ENCODE data around the gene GALNT9.
"Not testable (repeated sequence)": the region's sequence is repeated elsewhere in the genome, so short reads cannot be mapped to it uniquely, and the experiment has no call there.

Gene GALNT9

DNA sequence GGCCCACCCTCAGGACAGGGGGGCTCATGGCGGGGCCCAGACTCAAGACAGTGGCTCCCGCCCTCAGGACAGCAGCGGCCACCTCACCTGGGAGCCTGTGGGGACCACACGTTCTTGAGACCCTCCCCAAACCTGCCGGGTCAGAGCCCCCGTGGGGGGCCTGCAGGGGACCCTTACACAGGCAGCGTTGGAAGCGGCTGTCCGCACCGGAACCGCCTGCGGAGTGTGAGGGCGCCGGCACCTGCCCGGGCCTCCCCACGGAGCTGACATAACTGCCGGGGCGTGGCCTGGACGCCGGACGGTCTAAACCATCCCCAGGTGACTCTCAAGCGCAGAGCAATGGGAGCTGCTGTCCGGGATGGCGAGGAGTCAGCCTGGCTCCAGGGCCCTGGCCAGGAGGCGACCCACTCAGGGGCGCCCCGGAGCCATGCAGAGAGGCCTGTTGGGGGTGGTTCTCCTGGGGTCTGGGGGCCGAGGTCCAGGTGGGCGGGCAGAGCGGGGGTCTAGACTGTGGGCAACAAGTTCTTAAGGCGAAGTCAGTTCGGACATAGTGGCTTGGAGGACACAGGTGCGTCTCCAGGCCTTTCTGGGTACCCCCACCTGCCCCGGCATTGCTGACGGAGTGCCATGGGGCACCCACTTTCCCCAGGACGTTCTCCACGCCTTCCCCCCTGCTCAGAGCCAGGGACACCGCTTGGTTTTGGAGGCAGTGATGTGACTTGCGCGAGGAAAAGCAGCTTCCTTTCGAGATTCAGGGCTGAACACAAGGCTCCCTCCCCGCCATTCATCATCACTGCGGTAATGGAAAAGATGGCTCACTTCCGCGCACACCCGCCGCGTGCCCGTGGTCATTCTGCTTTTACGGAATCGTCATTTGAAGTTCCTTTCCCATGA, 23.2 kb downstream of the GALNT9 start:
- Histone ChIP-seq H3K4me3 (ENCODE audit: low read length) (no peak overlapping the region), H3K27me3 (ENCODE audit: insufficient read depth, low read length) (peaks cover 8% of the 10 kb centered on the region)

DNA sequence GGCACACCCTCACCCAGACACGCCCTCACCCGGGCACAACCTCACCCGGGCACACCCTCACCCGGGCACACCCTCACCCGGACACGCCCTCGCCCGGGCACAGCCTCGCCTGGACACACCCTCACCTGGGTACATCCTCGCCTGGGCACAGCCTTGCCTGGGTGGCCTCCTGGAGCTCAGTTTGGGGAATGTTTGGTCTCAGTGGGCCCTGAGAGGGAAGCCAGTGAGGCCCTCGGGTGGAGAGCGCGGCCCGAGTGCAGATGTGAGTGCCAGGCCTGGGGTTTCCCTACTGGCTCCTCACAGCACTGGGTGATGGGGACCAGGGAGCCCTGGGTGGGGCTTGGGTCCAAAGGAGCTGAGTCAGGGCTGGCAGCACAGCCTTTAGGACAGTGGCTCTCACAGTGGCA, 23.8 kb downstream of the GALNT9 start:
- no peaks in the 10 kb centered on the region for H3K4me1 ChIP-seq (ENCODE audit: insufficient read depth, low read length)
- H3K9me3 ChIP-seq (ENCODE audit: low read length) = no peaks in the 10 kb centered on the region
- H3K27me3 ChIP-seq (ENCODE audit: insufficient read depth, low read length) = peaks cover 12% of the 10 kb centered on the region
- H3K36me3 ChIP-seq (ENCODE audit: insufficient read depth, low read length) = no peaks in the 10 kb centered on the region
- H2AFZ ChIP-seq (ENCODE audit: low read depth, low read length) = no peak overlapping the region
- H3K4me3 ChIP-seq (ENCODE audit: low read length) = no peak overlapping the region

More for the DNA sequence above, 23.2 kb downstream of the GALNT9 start:
- Histone ChIP-seq H3K36me3 (ENCODE audit: insufficient read depth, low read length) (no peaks in the 10 kb centered on the region), H3K9me3 (ENCODE audit: low read length) (peaks cover 1% of the 10 kb centered on the region), H3K4me1 (ENCODE audit: insufficient read depth, low read length) (no peaks in the 10 kb centered on the region), H2AFZ (ENCODE audit: low read depth, low read length) (no peak overlapping the region)

- not testable (repeated sequence) for H3K9me3 ChIP-seq (ENCODE audit: low read length); H2AFZ ChIP-seq (ENCODE audit: low read depth, low read length); H3K4me1 ChIP-seq (ENCODE audit: insufficient read depth, low read length); H3K36me3 ChIP-seq (ENCODE audit: insufficient read depth, low read length); H3K4me3 ChIP-seq (ENCODE audit: low read length)
- H3K27me3 ChIP-seq (ENCODE audit: insufficient read depth, low read length) = peaks cover 12% of the 10 kb centered on the region
Observed at GRCh38 chr12:132304866-132305265, 24.5 kb downstream of the GALNT9 start.

- not testable (repeated sequence) for H3K4me3 ChIP-seq (ENCODE audit: low read length); H3K9me3 ChIP-seq (ENCODE audit: low read length); H3K4me1 ChIP-seq (ENCODE audit: insufficient read depth, low read length); H3K27me3 ChIP-seq (ENCODE audit: insufficient read depth, low read length); H2AFZ ChIP-seq (ENCODE audit: low read depth, low read length); H3K36me3 ChIP-seq (ENCODE audit: insufficient read depth, low read length)
Observed at GRCh38 chr12:132303853-132304373, 25.5 kb downstream of the GALNT9 start.

- no peaks in the 10 kb centered on the region for H3K4me1 ChIP-seq (ENCODE audit: insufficient read depth, low read length)
- H2AFZ ChIP-seq (ENCODE audit: low read depth, low read length) = no peak overlapping the region
- no peak overlapping the region for H3K4me3 ChIP-seq (ENCODE audit: low read length)
- no peaks in the 10 kb centered on the region for H3K9me3 ChIP-seq (ENCODE audit: low read length)
- peaks cover 9% of the 10 kb centered on the region for H3K27me3 ChIP-seq (ENCODE audit: insufficient read depth, low read length)
- no peaks in the 10 kb centered on the region for H3K36me3 ChIP-seq (ENCODE audit: insufficient read depth, low read length)
Observed at GRCh38 chr12:132302466-132303358, 26.7 kb downstream of the GALNT9 start.

DNA sequence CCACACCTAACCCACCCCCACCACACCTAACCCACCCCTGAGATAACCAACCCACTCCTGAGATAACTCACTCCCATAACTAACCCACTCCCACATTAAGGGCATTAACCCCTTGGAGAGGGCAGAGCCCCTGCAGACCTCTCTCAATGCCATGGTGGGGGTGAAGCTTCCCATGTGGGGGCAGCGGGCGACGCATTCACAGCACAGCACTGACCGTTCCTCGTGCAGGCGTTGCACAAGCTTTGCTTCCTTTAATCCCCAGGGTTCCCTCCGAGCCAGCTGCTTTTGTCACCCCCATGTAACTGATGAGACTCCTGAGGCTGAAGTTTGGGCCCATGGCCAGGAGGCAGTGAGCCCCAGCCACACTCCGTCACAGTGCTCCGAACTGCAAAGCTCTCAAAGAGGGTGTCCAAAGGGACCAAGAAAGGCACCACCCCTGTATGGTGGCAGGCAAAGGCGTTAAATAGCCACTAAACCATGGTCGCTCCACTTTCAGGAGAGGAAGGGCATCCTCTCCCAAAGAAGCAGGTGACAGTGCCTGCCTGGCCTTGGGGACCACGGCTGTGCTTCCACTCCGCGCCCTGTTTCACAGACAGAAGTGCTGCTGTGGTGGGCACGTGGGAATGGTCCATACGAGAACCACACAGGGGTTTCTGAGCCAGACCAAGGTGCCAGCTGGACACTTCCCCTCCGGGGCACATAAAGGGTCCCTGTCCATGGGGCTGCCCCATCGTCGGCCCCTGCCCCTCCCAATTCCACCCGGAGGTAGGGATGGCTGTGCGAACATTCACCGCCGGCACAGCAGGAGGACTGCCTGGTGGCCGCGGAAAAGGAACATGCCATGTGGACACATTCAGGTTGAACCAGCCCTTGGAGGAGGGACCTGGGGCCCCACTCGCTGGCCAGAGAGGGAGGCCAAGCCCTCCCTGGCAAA, 28.3 kb downstream of the GALNT9 start:
- Histone ChIP-seq H3K9me3 (ENCODE audit: low read length) (no peaks in the 10 kb centered on the region), H3K27me3 (ENCODE audit: insufficient read depth, low read length) (peaks cover 9% of the 10 kb centered on the region), H2AFZ (ENCODE audit: low read depth, low read length) (no peak overlapping the region), H3K4me1 (ENCODE audit: insufficient read depth, low read length) (no peaks in the 10 kb centered on the region), H3K36me3 (ENCODE audit: insufficient read depth, low read length) (no peaks in the 10 kb centered on the region), H3K4me3 (ENCODE audit: low read length) (no peak overlapping the region)

DNA sequence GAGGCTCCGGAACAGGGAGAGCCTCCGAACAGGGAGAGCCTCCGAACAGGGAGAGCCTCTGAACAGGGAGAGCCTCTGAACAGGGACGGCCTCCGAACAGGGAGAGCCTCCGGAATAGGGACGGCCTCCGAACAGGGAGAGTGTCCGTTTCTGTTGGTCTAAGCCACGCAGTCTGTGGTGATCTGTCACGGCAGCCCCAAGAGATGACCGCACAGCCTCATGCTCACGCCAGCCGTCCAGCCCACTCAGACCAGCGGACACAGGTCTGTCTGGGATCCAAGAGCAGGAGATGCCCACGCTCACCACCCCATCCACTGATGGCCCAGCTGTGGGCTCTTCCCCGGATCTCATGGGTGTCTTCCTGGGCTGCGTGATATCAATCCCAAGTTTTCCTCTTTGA, 33.3 kb downstream of the GALNT9 start:
- Histone ChIP-seq H3K36me3 (ENCODE audit: insufficient read depth, low read length) (no peaks in the 10 kb centered on the region), H3K4me1 (ENCODE audit: insufficient read depth, low read length) (no peaks in the 10 kb centered on the region), H2AFZ (ENCODE audit: low read depth, low read length) (no peak overlapping the region), H3K9me3 (ENCODE audit: low read length) (peaks cover 1% of the 10 kb centered on the region), H3K4me3 (ENCODE audit: low read length) (no peak overlapping the region), H3K27me3 (ENCODE audit: insufficient read depth, low read length) (peaks cover 2% of the 10 kb centered on the region)

DNA sequence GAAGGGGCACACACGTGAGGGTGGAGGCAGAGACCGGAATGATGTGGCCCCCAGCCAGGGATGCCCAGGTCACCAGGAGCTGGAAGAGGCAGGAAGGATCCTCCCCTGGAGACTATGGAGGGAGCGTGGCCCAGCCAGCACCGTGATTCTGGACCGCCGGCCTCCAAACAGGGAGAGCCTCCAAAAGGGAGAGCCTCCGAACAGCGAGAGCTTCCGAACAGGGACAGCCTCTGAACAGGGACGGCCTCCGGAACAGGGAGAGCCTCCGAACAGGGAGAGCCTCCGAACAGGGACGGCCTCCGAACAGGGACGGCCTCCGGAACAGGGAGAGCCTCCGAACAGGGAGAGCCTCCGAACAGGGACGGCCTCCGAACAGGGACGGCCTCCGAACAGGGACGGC, 33.8 kb downstream of the GALNT9 start:
- H3K36me3 ChIP-seq (ENCODE audit: insufficient read depth, low read length); H3K4me1 ChIP-seq (ENCODE audit: insufficient read depth, low read length); H3K4me3 ChIP-seq (ENCODE audit: low read length); H2AFZ ChIP-seq (ENCODE audit: low read depth, low read length); H3K9me3 ChIP-seq (ENCODE audit: low read length); H3K27me3 ChIP-seq (ENCODE audit: insufficient read depth, low read length): not testable (repeated sequence)

DNA sequence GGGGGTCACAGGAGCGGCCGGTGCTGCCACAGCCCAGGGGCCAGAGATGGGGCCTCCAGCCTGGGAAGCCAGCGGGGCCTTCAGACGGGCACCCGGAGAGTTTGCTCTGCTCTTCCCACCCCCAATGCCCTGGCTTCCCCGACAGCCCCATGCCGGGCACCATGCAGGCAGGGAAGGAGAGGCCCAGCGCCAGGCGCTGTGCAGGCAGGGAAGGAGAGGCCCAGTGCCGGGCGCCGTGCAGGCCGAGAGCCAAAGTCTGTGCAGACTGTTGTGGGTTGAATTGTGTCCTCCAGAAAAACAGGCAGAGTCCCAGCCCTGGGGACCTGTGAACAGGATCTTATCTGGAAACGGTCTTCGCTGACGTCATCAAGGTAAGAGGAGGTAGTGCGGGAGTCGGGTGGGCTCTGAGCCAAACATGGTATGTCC, 34.3 kb downstream of the GALNT9 start:
- H3K36me3 ChIP-seq (ENCODE audit: insufficient read depth, low read length) = no peaks in the 10 kb centered on the region
- no peaks in the 10 kb centered on the region for H3K4me1 ChIP-seq (ENCODE audit: insufficient read depth, low read length)
- no peak overlapping the region for H3K4me3 ChIP-seq (ENCODE audit: low read length)
- H2AFZ ChIP-seq (ENCODE audit: low read depth, low read length) = no peak overlapping the region
- H3K9me3 ChIP-seq (ENCODE audit: low read length) = peaks cover 1% of the 10 kb centered on the region
- H3K27me3 ChIP-seq (ENCODE audit: insufficient read depth, low read length) = no peaks in the 10 kb centered on the region

- Histone ChIP-seq H2AFZ (ENCODE audit: low read depth, low read length) (no peak overlapping the region), H3K27me3 (ENCODE audit: insufficient read depth, low read length) (no peaks in the 10 kb centered on the region), H3K4me3 (ENCODE audit: low read length) (no peak overlapping the region), H3K36me3 (ENCODE audit: insufficient read depth, low read length) (no peaks in the 10 kb centered on the region), H3K4me1 (ENCODE audit: insufficient read depth, low read length) (no peaks in the 10 kb centered on the region), H3K9me3 (ENCODE audit: low read length) (peaks cover 1% of the 10 kb centered on the region)
Observed at GRCh38 chr12:132294121-132295034, 35.0 kb downstream of the GALNT9 start.

DNA sequence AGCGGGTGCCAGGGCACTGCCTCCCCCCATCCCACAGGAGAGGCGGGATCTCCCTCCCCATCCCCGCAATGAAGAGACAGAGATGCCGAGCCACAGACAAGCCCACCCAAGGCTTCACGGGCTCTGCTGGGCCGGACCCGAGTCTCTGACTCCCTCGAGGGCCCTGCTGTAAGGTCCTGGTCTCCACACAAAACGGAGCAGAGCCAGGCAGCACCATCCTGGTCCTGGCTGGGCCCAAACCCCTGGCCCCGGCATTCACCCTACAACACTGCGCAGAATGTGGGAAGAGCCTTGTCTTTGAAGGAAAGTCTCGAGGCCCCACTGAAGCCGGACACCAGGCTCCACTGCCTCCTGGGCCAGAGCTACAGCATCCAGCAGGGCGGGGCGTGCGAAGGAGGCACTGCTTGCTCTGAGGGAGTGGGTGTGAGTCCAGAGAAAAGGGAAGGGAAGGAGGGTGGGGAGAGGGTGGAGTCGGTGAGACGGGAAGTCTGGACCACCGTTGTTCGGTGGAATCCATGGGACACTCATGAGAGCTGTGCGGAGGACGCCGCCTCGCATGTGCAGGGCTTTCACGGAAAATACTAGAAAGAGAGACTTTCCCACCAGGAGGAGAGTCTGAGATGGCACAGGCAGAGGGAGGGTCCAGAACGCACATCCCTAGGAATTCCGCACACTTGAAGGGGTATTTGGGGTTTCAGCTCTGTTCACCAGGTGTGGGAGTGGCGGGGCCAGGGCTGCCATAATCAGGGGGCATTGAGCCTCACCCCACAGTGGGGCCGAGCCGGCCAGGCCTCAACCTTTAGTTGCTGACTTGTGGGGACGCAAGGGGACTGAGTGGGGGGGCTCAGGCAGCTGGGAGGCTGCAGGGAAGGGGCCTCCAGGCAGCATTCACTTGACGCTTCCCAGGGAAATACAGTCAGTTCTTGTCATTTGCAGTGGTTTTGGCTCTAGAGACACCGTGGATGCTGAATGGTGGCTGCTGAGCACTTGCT, 36.8 kb downstream of the GALNT9 start:
- H3K27me3 ChIP-seq (ENCODE audit: insufficient read depth, low read length) = peaks cover 7% of the 10 kb centered on the region
- no peaks in the 10 kb centered on the region for H3K4me1 ChIP-seq (ENCODE audit: insufficient read depth, low read length)
- no peak overlapping the region for H2AFZ ChIP-seq (ENCODE audit: low read depth, low read length)
- no peaks in the 10 kb centered on the region for H3K36me3 ChIP-seq (ENCODE audit: insufficient read depth, low read length)
- H3K9me3 ChIP-seq (ENCODE audit: low read length) = peaks cover 1% of the 10 kb centered on the region
- no peak overlapping the region for H3K4me3 ChIP-seq (ENCODE audit: low read length)

Data from neuron (in vitro differentiated cells).